Measurements from ENCODE around the gene BRI3BP.
"Not testable (repeated sequence)": the region's sequence is repeated elsewhere in the genome, so short reads cannot be mapped to it uniquely, and the experiment has no call there.

Gene BRI3BP

GRCh38 chr12:125023065-125023464 is 29.6 kb downstream of the BRI3BP start:
- DNase-seq (ENCODE audit: low spot score): no peak

GRCh38 chr12:125024949-125025563 is 31.6 kb downstream of the BRI3BP start:
- no peak for DNase-seq (ENCODE audit: low spot score)

GRCh38 chr12:125025606-125026235 is 32.3 kb downstream of the BRI3BP start:
- DNase-seq (ENCODE audit: low spot score): no peak

- DNase-seq (ENCODE audit: low spot score): no peak
These were observed 34.7 kb downstream of the BRI3BP start for GRCh38 chr12:125028106-125028505.

- DNase-seq (ENCODE audit: low spot score): no peak
These were observed 36.4 kb downstream of the BRI3BP start for GRCh38 chr12:125029761-125030358.

GRCh38 chr12:125031471-125031870 is 38.0 kb downstream of the BRI3BP start:
- not testable (repeated sequence) for DNase-seq (ENCODE audit: low spot score)

- no peak for DNase-seq (ENCODE audit: low spot score)
These were observed 39.2 kb downstream of the BRI3BP start for GRCh38 chr12:125032466-125033152.

- DNase-seq (ENCODE audit: low spot score): no peak
These were observed 39.8 kb downstream of the BRI3BP start for GRCh38 chr12:125033288-125033687.

- no peak for DNase-seq (ENCODE audit: low spot score)
These were observed 45.7 kb downstream of the BRI3BP start for GRCh38 chr12:125038976-125039625.

- DNase-seq (ENCODE audit: low spot score): no peak
These were observed 55.6 kb downstream of the BRI3BP start for GRCh38 chr12:125049093-125049458.

GRCh38 chr12:125050446-125050845 is 57.0 kb downstream of the BRI3BP start:
- no peak for DNase-seq (ENCODE audit: low spot score)

- DNase-seq (ENCODE audit: low spot score): no peak
These were observed 57.4 kb downstream of the BRI3BP start for GRCh38 chr12:125050868-125051267.

- no peak for DNase-seq (ENCODE audit: low spot score)
These were observed 60.4 kb downstream of the BRI3BP start for GRCh38 chr12:125053821-125054220.

- no peak for DNase-seq (ENCODE audit: low spot score)
These were observed 62.1 kb downstream of the BRI3BP start for GRCh38 chr12:125055591-125055990.

- no peak for DNase-seq (ENCODE audit: low spot score)
These were observed 62.9 kb downstream of the BRI3BP start for GRCh38 chr12:125056306-125056705.

- DNase-seq (ENCODE audit: low spot score): no peak
These were observed 64.3 kb downstream of the BRI3BP start for GRCh38 chr12:125057708-125058107.

- no peak for DNase-seq (ENCODE audit: low spot score)
These were observed 67.8 kb downstream of the BRI3BP start for GRCh38 chr12:125061229-125061628.

GRCh38 chr12:125063522-125063921 is 70.1 kb downstream of the BRI3BP start:
- DNase-seq (ENCODE audit: low spot score): not testable (repeated sequence)

GRCh38 chr12:125064492-125064891 is 71.0 kb downstream of the BRI3BP start:
- DNase-seq (ENCODE audit: low spot score): no peak

GRCh38 chr12:125065021-125065918 is 71.8 kb downstream of the BRI3BP start, which contains the start of gene AACS:
Gene AACS (plus strand): TSS chr12:125065435. CDS start chr12:125065585, 150 bp downstream.
- DNase-seq (ENCODE audit: low spot score): peak; percentile 98

- peak; percentile 13 for DNase-seq (ENCODE audit: low spot score)
These were observed 72.6 kb downstream of the BRI3BP start for GRCh38 chr12:125065919-125066570.
